ENCODE results near the gene ZMYM5. TPM values are rescaled to one million over a fixed set of nuclear protein-coding genes. Genes with fewer than 3 reads are reported as not detected.

Gene ZMYM5
- polyA plus RNA-seq, 1 experiment, result 15.3 TPM

DNA sequence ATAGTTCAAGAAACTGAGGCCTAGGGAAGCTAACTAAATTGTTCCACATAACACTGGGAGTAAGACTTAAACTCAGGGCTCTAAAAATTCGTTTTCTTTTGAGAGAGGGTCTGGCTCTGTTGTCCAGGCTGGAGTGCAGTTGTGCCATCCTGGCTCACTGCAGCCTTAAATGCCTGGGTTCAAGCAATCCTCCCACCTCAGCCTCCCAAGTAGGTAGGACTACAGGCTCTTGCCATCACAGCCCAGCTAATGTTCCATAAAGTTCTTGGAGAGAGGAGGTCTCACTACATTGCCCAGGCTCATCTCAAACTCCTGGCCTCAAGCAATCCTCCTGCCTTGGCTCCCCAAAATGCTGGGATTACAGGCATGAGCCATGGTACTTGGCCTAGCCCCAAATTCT lies 10.7 kb downstream of the ZMYM5 start:
- POLR2A ChIA-PET, result interaction anchor here (0.6 kb wide), 1 partner anchor 9 kb away, joined by 3 read pairs; no protein-coding TSS in a partner anchor
- TF ChIP-seq, protein P1, sequence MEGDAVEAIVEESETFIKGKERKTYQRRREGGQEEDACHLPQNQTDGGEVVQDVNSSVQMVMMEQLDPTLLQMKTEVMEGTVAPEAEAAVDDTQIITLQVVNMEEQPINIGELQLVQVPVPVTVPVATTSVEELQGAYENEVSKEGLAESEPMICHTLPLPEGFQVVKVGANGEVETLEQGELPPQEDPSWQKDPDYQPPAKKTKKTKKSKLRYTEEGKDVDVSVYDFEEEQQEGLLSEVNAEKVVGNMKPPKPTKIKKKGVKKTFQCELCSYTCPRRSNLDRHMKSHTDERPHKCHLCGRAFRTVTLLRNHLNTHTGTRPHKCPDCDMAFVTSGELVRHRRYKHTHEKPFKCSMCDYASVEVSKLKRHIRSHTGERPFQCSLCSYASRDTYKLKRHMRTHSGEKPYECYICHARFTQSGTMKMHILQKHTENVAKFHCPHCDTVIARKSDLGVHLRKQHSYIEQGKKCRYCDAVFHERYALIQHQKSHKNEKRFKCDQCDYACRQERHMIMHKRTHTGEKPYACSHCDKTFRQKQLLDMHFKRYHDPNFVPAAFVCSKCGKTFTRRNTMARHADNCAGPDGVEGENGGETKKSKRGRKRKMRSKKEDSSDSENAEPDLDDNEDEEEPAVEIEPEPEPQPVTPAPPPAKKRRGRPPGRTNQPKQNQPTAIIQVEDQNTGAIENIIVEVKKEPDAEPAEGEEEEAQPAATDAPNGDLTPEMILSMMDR (IDR thresholded peaks at IDR 0.05; ENCODE audit: low read depth, low read length), result no peak
- no peaks in the 10 kb centered on the region for H3K27me3 ChIP-seq (ENCODE audit: control insufficient read depth, insufficient read depth, low read length)
- no peak overlapping the region for H3K4me3 ChIP-seq (ENCODE audit: low read depth, low read length)
- DNase-seq (ENCODE audit: low read depth, low spot score), result no peak
- H3K9me3 ChIP-seq (ENCODE audit: control insufficient read depth, insufficient read depth, low read length), result no peaks in the 10 kb centered on the region
- no peak overlapping the region for H3K27ac ChIP-seq (ENCODE audit: low read depth, low read length)
- CTCF ChIA-PET, result interaction anchor here (1.1 kb wide), 1 partner anchor 32 kb away, joined by 3 read pairs; no protein-coding TSS in a partner anchor

DNA sequence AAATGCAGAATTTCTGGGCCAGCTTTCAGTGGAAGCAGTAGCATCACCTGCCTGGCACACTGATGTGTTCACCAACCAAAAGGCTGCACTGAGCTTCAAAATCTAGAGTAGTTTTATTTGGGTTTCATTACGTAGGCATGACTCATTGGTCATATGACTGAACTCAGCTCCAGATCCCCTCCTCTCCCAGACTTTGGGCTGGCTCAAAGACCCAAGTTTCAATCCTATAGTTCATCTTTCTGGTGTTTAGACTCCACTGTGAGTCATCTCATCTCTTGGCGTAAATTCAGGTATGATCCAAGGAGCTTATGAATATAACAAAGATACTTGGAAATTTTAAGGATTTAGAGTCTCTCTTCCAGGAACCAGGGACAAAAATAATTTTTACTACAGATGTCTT lies 17.7 kb downstream of the ZMYM5 start:
- TF ChIP-seq, protein P1 (IDR thresholded peaks at IDR 0.05; ENCODE audit: low read depth, low read length), result no peak
- Histone ChIP-seq H3K9me3 (ENCODE audit: control insufficient read depth, insufficient read depth, low read length) (no peaks in the 10 kb centered on the region), H3K27ac (ENCODE audit: low read depth, low read length) (peak overlapping the region; percentile 42), H3K27me3 (ENCODE audit: control insufficient read depth, insufficient read depth, low read length) (no peaks in the 10 kb centered on the region), H3K4me3 (ENCODE audit: low read depth, low read length) (no peak overlapping the region)
- POLR2A ChIA-PET, result interaction anchor here (0.6 to 2.1 kb wide), 4 partner anchors 15 to 1008 kb away, joined by 3 to 15 read pairs (median 7); partner anchors contain the start of gene ZMYM5
- CTCF ChIA-PET, result interaction anchor here (0.9 to 1.1 kb wide), 3 partner anchors 11 to 18 kb away, joined by 3 to 4 read pairs (median 3); partner anchors contain the start of gene ZMYM5
- peak; percentile 96 for DNase-seq (ENCODE audit: low read depth, low spot score)

DNA sequence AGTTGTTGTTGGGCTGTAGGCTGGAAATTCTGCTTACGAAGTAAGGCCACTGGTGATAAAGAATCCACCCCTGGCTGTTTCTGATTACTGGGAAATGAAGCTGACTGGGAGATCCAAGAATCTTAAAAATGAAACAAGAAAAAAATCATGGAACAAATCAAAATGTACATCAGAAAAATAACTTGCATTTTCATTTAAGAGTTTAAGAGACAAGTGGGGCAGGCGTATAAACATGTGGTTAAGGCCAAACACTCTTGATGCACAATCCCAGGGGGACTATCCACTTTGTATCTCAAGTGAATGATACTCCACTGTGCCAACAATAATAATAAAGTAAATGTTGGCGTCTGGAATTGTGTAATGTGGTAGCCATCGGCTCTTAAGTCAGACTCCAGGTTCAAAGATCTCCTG lies 24.6 kb downstream of the ZMYM5 start:
- no peaks in the 10 kb centered on the region for H3K27me3 ChIP-seq (ENCODE audit: control insufficient read depth, insufficient read depth, low read length)
- no peaks in the 10 kb centered on the region for H3K9me3 ChIP-seq (ENCODE audit: control insufficient read depth, insufficient read depth, low read length)
- no peak overlapping the region for H3K27ac ChIP-seq (ENCODE audit: low read depth, low read length)
- ChIA-PET POLR2A (no interaction called here), CTCF (no interaction called here)
- peak; percentile 29 for DNase-seq (ENCODE audit: low read depth, low spot score)
- no peak overlapping the region for H3K4me3 ChIP-seq (ENCODE audit: low read depth, low read length)
- TF ChIP-seq, protein P1 (IDR thresholded peaks at IDR 0.05; ENCODE audit: low read depth, low read length), result no peak

DNA sequence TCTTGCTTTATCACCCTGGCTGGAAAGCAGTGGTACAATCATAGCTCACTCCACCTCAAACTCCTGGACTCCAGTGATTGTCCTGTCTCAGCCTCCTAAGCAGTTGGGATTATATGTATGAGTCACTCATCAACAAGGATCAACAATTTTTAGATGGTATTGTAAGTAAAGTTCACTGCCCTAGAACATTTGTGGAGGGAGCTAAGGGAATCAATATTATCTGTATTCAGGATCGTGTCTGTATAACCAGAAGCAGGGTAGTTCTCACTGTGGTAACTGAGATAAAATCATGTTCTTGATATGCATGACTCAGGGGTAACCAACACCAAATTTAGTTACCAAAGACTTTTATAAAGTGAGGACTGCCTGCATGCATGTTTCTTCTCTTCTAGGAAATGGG lies 27.0 kb downstream of the ZMYM5 start:
- CTCF ChIA-PET, result interaction anchor here (0.6 kb wide), 1 partner anchor 19 kb away, joined by 9 read pairs; no protein-coding TSS in a partner anchor
- no peak for DNase-seq (ENCODE audit: low read depth, low spot score)
- POLR2A ChIA-PET, result interaction anchor here (0.6 kb wide), 1 partner anchor 24 kb away, joined by 4 read pairs; no protein-coding TSS in a partner anchor

DNA sequence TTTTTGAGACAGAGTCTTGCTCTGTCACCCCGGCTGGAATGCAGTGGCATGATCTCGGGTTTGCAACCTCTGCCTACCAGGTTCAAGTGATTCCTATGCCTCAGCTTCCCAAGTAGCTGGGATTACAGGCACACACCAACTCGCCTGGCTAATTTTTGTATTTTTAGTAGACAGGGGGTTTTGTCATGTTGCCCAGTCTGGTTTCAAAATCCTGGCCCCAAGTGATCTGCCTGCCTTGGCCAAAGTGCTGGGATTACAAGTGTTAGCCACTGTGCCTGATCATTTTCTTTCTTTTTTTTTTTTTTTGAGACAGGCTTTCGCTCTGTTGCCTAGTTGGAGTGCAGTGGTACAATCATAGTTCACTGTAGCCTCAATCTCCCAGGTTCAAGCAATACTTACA lies 28.7 kb downstream of the ZMYM5 start:
- CTCF ChIA-PET, result interaction anchor here (1.0 kb wide), 1 partner anchor 29 kb away, joined by 4 read pairs; no protein-coding TSS in a partner anchor

More for the DNA sequence above, 27.0 kb downstream of the ZMYM5 start:
- Histone ChIP-seq H3K27ac (ENCODE audit: low read depth, low read length) (no peak overlapping the region), H3K4me3 (ENCODE audit: low read depth, low read length) (no peak overlapping the region), H3K9me3 (ENCODE audit: control insufficient read depth, insufficient read depth, low read length) (no peaks in the 10 kb centered on the region), H3K27me3 (ENCODE audit: control insufficient read depth, insufficient read depth, low read length) (no peaks in the 10 kb centered on the region)
- TF ChIP-seq, protein P1 (IDR thresholded peaks at IDR 0.05; ENCODE audit: low read depth, low read length), result no peak

More for the DNA sequence above, 28.7 kb downstream of the ZMYM5 start:
- Histone ChIP-seq H3K27ac (ENCODE audit: low read depth, low read length) (no peak overlapping the region), H3K27me3 (ENCODE audit: control insufficient read depth, insufficient read depth, low read length) (no peaks in the 10 kb centered on the region), H3K9me3 (ENCODE audit: control insufficient read depth, insufficient read depth, low read length) (no peaks in the 10 kb centered on the region), H3K4me3 (ENCODE audit: low read depth, low read length) (no peak overlapping the region)
- POLR2A ChIA-PET, result interaction anchor here (0.6 kb wide), 1 partner anchor 72 kb away, joined by 7 read pairs; no protein-coding TSS in a partner anchor
- DNase-seq (ENCODE audit: low read depth, low spot score), result no peak
- TF ChIP-seq, protein P1 (IDR thresholded peaks at IDR 0.05; ENCODE audit: low read depth, low read length), result no peak
